VCaP (cell line): Measurements from ENCODE around the gene RAB24.

Experiments
- H3K27ac ChIP-seq: fragments of 450-650 bp; 2 replicates; pipeline ENCODE4 v1.5.1; 2017
- CTCF ChIP-seq: fragments of 450-650 bp; conservative IDR thresholded peaks from 2 replicates; pipeline ENCODE4 v1.5.1; 2017; ENCODE audit warnings: mild to moderate bottlenecking, moderate library complexity

The RAB24 gene

GRCh38 chr5:177336112-177336511 is 32.6 kb upstream of the RAB24 start:
- peak; percentile 62 for TF ChIP-seq CTCF
- H3K27ac ChIP-seq = no peak overlapping the region

GRCh38 chr5:177335701-177336065 is 32.2 kb upstream of the RAB24 start:
- H3K27ac ChIP-seq = no peak overlapping the region
- no peak for TF ChIP-seq CTCF

GRCh38 chr5:177334781-177335700 is 31.5 kb upstream of the RAB24 start:
- TF ChIP-seq CTCF = no peak
- H3K27ac ChIP-seq = no peak overlapping the region

GRCh38 chr5:177334155-177334551 is 30.6 kb upstream of the RAB24 start:
- TF ChIP-seq CTCF = no peak
- no peak overlapping the region for H3K27ac ChIP-seq

GRCh38 chr5:177333420-177334154 is 30.1 kb upstream of the RAB24 start:
- no peak overlapping the region for H3K27ac ChIP-seq
- no peak for TF ChIP-seq CTCF

- TF ChIP-seq CTCF = no peak
- H3K27ac ChIP-seq = no peak overlapping the region
Observed at GRCh38 chr5:177332896-177333260, 29.4 kb upstream of the RAB24 start.

GRCh38 chr5:177332031-177332895 is 28.7 kb upstream of the RAB24 start:
- TF ChIP-seq CTCF = no peak
- H3K27ac ChIP-seq = no peak overlapping the region
